Activated CD4-positive, CD25-positive, alpha-beta regulatory T cell treated with anti-CD3 and anti-CD28 coated beads, Interleukin-2, amount 50 U/mL, for 72 hours (primary cell): ENCODE data around the gene WDR70.
"Not testable (repeated sequence)": the region's sequence is repeated elsewhere in the genome, so short reads cannot be mapped to it uniquely, and the experiment has no call there.

Experiments
- DNase-seq: peaks from one replicate; pipeline ENCODE4 v3.0.0; 2021

The WDR70 gene

DNA sequence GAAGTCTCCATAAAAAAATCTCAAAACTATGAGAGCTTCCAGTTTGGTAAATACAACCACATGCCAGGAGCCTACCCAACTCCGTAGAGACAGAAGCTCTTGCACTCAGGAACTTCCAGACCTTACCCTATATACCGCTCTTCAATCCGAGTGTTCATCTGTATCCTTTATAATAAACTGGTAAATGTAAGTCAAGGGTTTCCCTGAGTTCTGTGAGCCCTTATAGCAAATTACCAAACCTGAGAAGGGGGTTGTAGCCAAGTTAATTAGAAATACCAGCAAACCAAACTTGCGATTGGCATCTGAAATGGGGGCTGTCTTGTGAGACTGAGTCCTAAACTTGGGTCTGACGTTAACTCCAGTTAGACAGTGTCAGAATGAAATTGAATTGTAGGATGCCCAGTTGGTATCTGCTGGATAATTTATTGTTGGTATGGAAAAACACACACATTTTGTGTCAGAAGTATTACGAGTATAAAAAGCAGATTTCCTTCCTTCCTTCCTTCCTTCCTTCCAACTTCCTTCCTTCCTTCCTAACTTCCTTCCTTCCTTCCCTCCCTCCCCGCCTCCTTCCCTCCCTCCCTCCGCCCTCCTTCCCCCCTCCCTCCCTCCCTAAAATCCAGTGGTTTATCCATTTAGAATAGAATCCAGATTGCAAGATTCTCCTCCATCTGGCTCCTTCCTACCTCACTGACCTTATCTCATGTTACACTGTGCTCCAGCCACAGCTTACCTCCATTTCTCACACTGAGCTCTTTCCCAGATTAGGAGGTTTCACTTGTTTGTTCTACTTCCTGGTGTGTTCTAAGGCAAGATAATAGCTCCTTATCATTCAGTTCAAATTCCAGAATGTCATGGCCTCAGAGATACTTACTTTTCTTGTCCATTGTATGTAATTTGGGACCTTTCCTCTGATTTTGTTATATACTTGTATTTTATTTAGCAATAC is 196.7 kb downstream of the WDR70 start:
- DNase-seq: no peak

GRCh38 chr5:37576552-37576951 is 197.4 kb downstream of the WDR70 start:
- no peak for DNase-seq

DNA sequence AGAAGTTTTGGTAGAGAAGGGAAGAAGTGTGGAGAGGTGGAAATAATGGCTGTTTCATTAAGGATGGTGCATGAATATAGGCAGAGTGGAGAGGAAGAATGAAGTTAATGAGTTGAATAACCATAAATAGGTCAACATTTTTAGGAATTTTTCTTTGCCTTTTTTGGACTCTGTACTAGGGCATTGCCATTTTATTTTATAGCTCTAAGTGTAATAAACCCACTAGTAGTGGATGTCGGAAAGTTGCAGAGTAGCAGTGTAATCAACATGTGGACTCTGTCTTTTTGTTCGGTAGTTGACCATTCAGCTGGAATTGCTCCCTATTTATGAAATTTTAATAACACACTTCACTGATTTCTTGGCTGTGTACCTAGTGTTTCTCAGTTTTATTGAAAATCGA is 199.1 kb downstream of the WDR70 start:
- DNase-seq: no peak

- DNase-seq: no peak
These were observed 201.0 kb downstream of the WDR70 start for GRCh38 chr5:37580106-37580505.

DNA sequence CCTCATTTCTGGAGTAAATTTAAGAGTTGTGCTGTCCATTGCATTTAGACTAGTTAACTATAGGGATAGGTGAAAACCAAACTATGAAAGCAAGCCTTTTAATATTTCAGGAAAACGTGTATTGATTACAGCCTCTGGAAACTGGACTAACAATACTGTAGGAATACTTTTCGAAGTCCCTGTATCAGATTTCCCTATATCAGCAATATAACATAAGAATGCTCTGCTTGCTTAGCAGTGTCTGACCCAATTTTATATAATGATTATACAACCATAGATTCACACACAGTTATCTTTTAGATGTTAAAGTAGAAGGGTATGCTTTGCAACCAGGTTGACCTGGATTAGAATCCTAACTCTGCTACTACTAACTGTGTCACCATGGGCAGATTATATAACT is 203.1 kb downstream of the WDR70 start:
- DNase-seq: no peak

- DNase-seq: not testable (repeated sequence)
These were observed 214.2 kb downstream of the WDR70 start for GRCh38 chr5:37593292-37593691.

GRCh38 chr5:37594864-37595263 is 215.7 kb downstream of the WDR70 start:
- DNase-seq: not testable (repeated sequence)

- no peak for DNase-seq
These were observed 219.6 kb downstream of the WDR70 start for GRCh38 chr5:37598733-37599132.

DNA sequence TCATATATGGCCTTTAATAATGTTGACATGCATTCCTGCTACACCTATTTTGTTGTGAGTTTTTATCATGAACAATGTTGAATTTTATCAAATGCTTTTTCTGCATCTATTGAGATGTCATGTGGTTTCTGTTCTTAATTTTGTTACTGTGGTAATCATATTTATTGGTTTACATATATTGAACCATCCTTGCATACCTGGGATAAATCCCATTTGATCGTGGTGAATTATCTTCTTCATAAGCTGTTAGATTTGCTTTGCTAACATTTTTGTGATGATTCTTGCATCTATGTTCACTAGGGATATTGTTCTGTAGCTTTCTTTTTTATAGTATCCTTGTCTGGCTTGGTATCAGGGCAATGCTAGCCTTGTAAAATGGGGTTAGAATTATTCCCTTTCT is 222.0 kb downstream of the WDR70 start:
- DNase-seq: no peak

DNA sequence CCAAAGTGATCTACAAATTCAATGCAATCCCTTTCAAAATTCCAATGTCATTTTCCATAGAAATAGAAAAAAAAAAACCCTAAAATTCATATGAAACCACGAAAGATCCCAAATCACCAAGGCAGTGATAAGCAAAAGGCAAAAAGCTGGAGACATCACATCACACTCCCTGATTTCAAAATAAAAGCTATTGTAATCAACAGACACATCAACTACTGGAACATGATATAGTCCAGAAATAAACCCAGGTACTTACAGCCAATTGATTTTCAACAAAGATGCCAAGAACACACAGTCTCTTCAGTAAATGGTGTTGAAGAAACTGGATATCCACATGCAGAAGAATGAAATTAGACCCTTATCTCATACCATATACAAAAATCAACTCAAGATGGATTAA is 224.0 kb downstream of the WDR70 start:
- no peak for DNase-seq

GRCh38 chr5:37604290-37604689 is 225.2 kb downstream of the WDR70 start:
- DNase-seq: no peak

DNA sequence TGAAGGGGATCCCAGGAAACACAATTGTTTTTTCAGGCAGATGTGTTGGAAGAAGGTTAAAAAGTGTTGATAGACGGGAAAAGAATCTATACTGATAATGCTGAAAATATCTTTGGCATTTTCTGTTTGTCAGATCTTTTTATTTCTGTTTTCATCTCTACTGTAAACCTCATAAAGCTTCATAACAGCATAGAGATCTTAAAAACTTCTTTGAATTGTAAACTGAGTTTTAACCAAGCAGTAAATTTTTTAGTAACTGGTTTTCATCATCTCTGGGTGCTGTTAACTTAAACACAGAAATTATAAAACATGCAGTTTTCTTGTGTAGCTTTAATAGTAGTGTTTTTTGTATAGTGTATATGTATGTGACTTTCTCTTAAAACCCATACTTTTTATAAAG is 227.0 kb downstream of the WDR70 start:
- no peak for DNase-seq

GRCh38 chr5:37606632-37607248 is 227.6 kb downstream of the WDR70 start:
- DNase-seq: no peak

DNA sequence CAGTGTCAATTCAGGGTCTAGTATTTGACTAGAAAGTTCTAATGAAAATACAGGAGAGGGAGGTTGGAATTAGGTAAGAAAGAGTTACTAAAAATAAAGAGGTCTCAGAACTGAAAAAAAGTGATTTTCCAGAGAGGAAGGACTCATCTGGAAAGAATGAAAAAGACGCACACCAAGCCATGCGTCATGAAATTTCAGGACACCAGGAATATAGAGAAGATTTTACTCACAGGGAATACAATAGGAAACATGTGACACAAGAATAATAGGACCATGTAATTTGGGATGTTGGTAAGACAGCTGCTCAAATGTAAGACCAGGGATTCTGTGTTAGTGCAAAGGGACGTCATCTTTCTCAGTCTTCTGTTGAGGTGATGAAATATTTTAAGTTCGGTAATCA is 236.1 kb downstream of the WDR70 start:
- no peak for DNase-seq

DNA sequence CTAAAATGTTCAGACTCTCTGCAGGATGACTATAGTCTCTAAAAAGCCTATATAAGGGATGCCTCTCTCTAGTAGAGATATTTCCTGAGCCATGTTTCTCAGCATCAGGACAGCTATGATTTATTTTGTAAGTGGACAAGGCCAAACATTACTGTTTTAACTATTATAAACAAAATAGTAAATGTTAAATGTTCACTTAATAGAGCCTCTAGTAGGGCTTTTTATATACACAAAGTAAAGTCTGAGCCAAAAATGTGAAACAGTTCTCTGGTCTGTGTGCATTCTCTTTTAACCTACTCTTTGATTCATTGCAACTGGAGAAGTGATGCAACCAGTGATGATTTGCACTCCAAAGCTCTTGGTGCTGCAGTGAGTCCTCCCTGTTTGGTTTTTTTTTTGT is 240.2 kb downstream of the WDR70 start:
- no peak for DNase-seq

GRCh38 chr5:37622354-37622753 is 243.2 kb downstream of the WDR70 start:
- DNase-seq: not testable (repeated sequence)

DNA sequence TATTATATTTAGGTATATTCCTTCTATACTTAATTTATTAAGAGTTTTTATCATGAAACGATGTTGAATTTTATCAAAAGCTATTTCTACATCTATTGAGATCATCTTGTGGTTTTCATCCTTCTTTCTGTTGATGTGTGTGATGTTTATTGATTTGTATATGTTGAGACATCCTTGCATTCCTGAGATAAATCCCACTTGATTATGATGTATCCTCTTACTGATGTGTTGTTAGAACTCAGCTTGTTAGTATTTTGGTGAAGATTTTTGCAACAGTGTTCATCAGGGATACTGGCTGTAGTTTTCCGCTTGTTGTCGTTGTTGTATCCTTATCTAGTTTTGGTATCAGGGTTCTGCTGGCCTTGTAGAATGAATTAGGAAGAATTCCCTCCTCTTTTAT is 247.1 kb downstream of the WDR70 start:
- no peak for DNase-seq

DNA sequence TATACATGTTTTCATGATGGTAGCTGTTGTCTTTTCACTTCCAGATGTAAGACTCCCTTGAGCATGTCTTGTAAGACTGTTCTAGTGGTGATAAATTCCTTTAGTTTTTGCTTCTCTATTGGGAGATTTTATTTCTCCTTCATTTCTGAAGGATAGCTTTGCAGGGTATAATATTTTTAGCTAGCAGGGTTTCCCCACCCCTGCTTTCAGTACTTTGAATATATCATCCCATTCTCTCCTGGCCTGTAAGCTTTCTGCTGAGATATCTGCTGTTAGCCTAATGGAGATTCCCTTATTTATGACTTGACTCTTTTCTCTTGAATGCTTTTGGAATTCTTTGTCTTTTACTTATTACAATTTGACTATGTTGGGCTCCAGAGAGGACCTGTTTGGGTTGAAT is 249.8 kb downstream of the WDR70 start:
- no peak for DNase-seq

DNA sequence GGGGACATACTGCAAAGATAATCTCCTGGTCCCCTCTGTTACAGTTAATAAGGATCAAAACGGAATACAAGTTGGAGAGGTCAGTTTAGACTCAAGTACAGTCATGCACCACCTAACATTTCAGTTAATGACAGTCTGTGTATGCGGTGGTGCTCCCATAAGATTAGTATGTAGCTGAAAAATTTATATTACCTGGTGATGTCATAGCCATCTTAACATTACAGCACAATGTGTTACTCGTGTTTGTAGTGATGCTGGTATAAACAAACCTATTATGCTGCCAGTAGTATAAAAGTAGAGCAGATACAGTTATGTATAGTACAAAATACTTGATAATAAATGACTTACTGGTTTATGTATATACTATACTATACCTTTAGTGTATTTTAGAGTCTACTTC is 252.8 kb downstream of the WDR70 start:
- DNase-seq: no peak

- no peak for DNase-seq
These were observed 258.2 kb downstream of the WDR70 start for GRCh38 chr5:37637165-37637845.

- no peak for DNase-seq
These were observed 259.8 kb downstream of the WDR70 start for GRCh38 chr5:37638897-37639296.

DNA sequence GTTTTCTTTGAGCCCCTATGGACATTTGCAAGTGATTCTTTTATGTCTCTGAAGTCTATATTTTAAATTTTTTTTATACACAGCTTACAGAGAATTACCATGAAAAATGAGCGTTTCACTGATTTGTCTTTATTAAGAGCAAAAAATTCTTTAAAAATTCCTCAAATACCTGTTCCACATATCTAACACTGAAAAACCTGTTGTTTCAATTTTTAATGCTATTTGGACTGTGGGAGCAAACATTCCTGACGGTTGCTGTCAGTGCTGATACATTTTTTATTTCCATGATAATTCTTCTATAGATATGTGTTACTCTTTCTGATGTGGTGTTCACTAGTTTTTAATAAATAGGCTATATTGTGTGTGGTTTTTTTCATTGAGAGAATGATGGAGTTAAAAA is 261.0 kb downstream of the WDR70 start:
- no peak for DNase-seq

GRCh38 chr5:37641933-37642332 is 262.8 kb downstream of the WDR70 start:
- no peak for DNase-seq

DNA sequence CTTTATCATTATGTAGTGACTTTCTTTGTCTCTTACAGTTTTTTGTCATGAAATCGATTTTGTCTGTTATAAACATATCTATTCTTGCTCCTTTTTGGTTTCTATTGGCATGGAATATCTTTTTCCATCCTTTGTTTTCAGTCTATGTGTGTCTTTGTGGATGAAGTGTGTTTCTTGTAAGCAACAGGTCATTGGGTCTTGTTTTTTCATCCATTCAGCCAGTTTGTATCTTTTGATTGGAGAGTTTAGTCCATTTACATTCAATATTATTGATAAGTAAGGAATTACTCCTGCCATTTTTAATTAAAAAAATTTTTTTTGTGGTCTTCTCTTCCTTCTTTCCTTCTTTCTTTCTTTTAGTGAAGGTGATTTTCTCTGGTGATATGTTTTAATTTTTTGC is 266.6 kb downstream of the WDR70 start:
- DNase-seq: no peak
